Trophoblast cell (in vitro differentiated cells and primary cell): Measurements from ENCODE around the gene SGTA.
A peak's percentile ranks its signal among the peaks of the same experiment; 100 is the strongest.

Experiments used
- DNase-seq, 2 donors: peaks; one replicate each; pipeline ENCODE4 v3.0.0-alpha.2; 2016
- H2AFZ ChIP-seq: 2 replicates; pipeline ENCODE4 v1.6.1; 2013; ENCODE audit warnings: low read length, moderate library complexity, mild to moderate bottlenecking; ENCODE audit not compliant: insufficient read depth, poor library complexity
- H2AK5ac ChIP-seq: 2 replicates; pipeline ENCODE4 v1.6.1; 2013; ENCODE audit warnings: mild to moderate bottlenecking, low read length
- H2BK120ac ChIP-seq: 2 replicates; pipeline ENCODE4 v1.6.1; 2013; ENCODE audit warnings: low read length, mild to moderate bottlenecking, moderate library complexity; ENCODE audit not compliant: insufficient read depth, poor library complexity
- H2BK12ac ChIP-seq: 2 replicates; pipeline ENCODE4 v1.6.1; 2013; ENCODE audit warnings: mild to moderate bottlenecking, low read length, moderate library complexity
- H2BK5ac ChIP-seq: 2 replicates; pipeline ENCODE4 v1.6.1; 2013; ENCODE audit warnings: low read length, low read depth, moderate library complexity, mild to moderate bottlenecking; ENCODE audit not compliant: poor library complexity
- H3K14ac ChIP-seq: 2 replicates; pipeline ENCODE4 v1.6.1; 2013; ENCODE audit warnings: mild to moderate bottlenecking, low read length
- H3K18ac ChIP-seq: 2 replicates; pipeline ENCODE4 v1.6.1; 2013; ENCODE audit warnings: mild to moderate bottlenecking, low read length
- H3K23ac ChIP-seq: 2 replicates; pipeline ENCODE4 v1.6.1; 2013; ENCODE audit warnings: low read length
- H3K27ac ChIP-seq: 2 replicates; pipeline ENCODE4 v1.5.1; 2013; ENCODE audit warnings: low read depth, mild to moderate bottlenecking, inconsistent platforms, low read length, moderate library complexity
- H3K27me3 ChIP-seq: 2 replicates; pipeline ENCODE4 v1.6.1; 2013; ENCODE audit warnings: inconsistent platforms, mild to moderate bottlenecking, low read length, moderate library complexity; ENCODE audit not compliant: insufficient read depth
- H3K36me3 ChIP-seq, 2 experiments: 1 replicate in 1 of 2; 2 replicates in 1 of 2; pipeline ENCODE4 v1.6.1; 2013; ENCODE audit warnings: low read length in 2 of 2, mild to moderate bottlenecking in 2 of 2, moderate library complexity in 1 of 2; ENCODE audit not compliant: insufficient read depth in 2 of 2, control insufficient read depth in 1 of 2
- H3K4ac ChIP-seq: 2 replicates; pipeline ENCODE4 v1.6.1; 2013; ENCODE audit warnings: low read depth, mild to moderate bottlenecking, low read length, moderate library complexity
- H3K4me1 ChIP-seq, 2 experiments: 1 replicate in 1 of 2; 2 replicates in 1 of 2; pipeline ENCODE4 v1.6.1; 2013; ENCODE audit warnings: low read length in 2 of 2, mild to moderate bottlenecking in 2 of 2, moderate library complexity in 1 of 2; ENCODE audit not compliant: insufficient read depth in 2 of 2, control insufficient read depth in 1 of 2
- H3K4me2 ChIP-seq: 2 replicates; pipeline ENCODE4 v1.6.1; 2013; ENCODE audit warnings: inconsistent platforms, mild to moderate bottlenecking, low read length, moderate library complexity
- H3K4me3 ChIP-seq: 2 replicates; pipeline ENCODE4 v1.5.1; 2013; ENCODE audit warnings: mild to moderate bottlenecking, low read depth, low read length, inconsistent platforms
- H3K79me1 ChIP-seq: one replicate; pipeline ENCODE4 v1.6.1; 2013; ENCODE audit warnings: low read length
- H3K79me2 ChIP-seq: 2 replicates; pipeline ENCODE4 v1.6.1; 2013; ENCODE audit warnings: low read length, mild to moderate bottlenecking; ENCODE audit not compliant: control insufficient read depth, insufficient read depth, poor library complexity
- H3K9ac ChIP-seq: 2 replicates; pipeline ENCODE4 v1.6.1; 2013; ENCODE audit warnings: mild to moderate bottlenecking, low read length
- H3K9me3 ChIP-seq: 2 replicates; pipeline ENCODE4 v1.6.1; 2013; ENCODE audit warnings: low read depth, mild to moderate bottlenecking, control low read depth, inconsistent platforms, low read length; ENCODE audit not compliant: insufficient read depth
- H4K12ac ChIP-seq: 2 replicates; pipeline ENCODE4 v1.6.1; 2013; ENCODE audit warnings: low read depth, mild to moderate bottlenecking, low read length, moderate library complexity
- H4K8ac ChIP-seq: 2 replicates; pipeline ENCODE4 v1.6.1; 2013; ENCODE audit warnings: low read depth, mild to moderate bottlenecking, low read length, moderate library complexity
- H4K91ac ChIP-seq: one replicate; pipeline ENCODE4 v1.6.1; 2013; ENCODE audit warnings: low read depth, mild to moderate bottlenecking, low read length, moderate library complexity
- WGBS: extraction: QIAGEN DNeasy Blood & Tissue Kit; methylation state at CpG from one replicate; pipeline ENCODE4 v1.1.7; 2013; ENCODE audit warnings: missing lambda C conversion rate; ENCODE audit not compliant: insufficient read length, insufficient coverage; ENCODE audit errors: extremely low coverage; 5-methylcytosine and 5-hydroxymethylcytosine counted together

Gene SGTA

GRCh38 chr19:2743099-2743498, 40.0 kb downstream of the SGTA start:
- no peak overlapping the region for H3K27ac ChIP-seq
- no peaks in the 10 kb centered on the region for H3K36me3 ChIP-seq
- H3K4ac ChIP-seq: no peak overlapping the region
- peaks cover 2% of the 10 kb centered on the region for H3K9me3 ChIP-seq
- H3K9ac ChIP-seq: no peak overlapping the region
- peaks cover 2% of the 10 kb centered on the region for H3K79me2 ChIP-seq
- peaks cover 2 to 5% of the 10 kb centered on the region in 2 experiments for H3K4me1 ChIP-seq
- peaks cover 2% of the 10 kb centered on the region for H3K79me1 ChIP-seq
- no CpG with 5 or more reads among the region's 8 CpGs for WGBS
- H4K8ac ChIP-seq: no peak overlapping the region
- H3K4me2 ChIP-seq: no peak overlapping the region
- H3K4me3 ChIP-seq: no peak overlapping the region
- H2AK5ac ChIP-seq: no peak overlapping the region
- no peak overlapping the region for H3K18ac ChIP-seq
- H3K27me3 ChIP-seq: no peaks in the 10 kb centered on the region
- no peak overlapping the region for H2BK120ac ChIP-seq
- H2BK5ac ChIP-seq: no peak overlapping the region
- H4K91ac ChIP-seq: no peak overlapping the region
- H3K14ac ChIP-seq: no peak overlapping the region
- no peak overlapping the region for H2BK12ac ChIP-seq
- H4K12ac ChIP-seq: no peak overlapping the region
- DNase-seq: no peak
- no peak overlapping the region for H2AFZ ChIP-seq
- H3K23ac ChIP-seq: no peak overlapping the region

- Histone ChIP-seq H3K27me3 (no peaks in the 10 kb centered on the region), H2AFZ (no peak overlapping the region), H3K27ac (no peak overlapping the region), H3K9me3 (peaks cover 13% of the 10 kb centered on the region), H3K9ac (no peak overlapping the region), H3K4ac (no peak overlapping the region), H3K18ac (no peak overlapping the region), H3K79me1 (peaks cover 2% of the 10 kb centered on the region), H3K4me2 (peak overlapping the region; percentile 41), H2BK12ac (no peak overlapping the region), H3K79me2 (peaks cover 2% of the 10 kb centered on the region), H4K8ac (no peak overlapping the region), H3K4me3 (no peak overlapping the region), H3K36me3 (peaks cover 17 to 19% of the 10 kb centered on the region in 2 experiments), H3K14ac (no peak overlapping the region), H2BK120ac (no peak overlapping the region), H3K4me1 (peaks cover 2 to 5% of the 10 kb centered on the region in 2 experiments), H3K23ac (no peak overlapping the region), H2BK5ac (no peak overlapping the region), H2AK5ac (no peak overlapping the region), H4K91ac (no peak overlapping the region), H4K12ac (no peak overlapping the region)
- WGBS: no CpG with 5 or more reads among the region's 13 CpGs
- no peak for DNase-seq
Measured at GRCh38 chr19:2740314-2740656, 42.8 kb downstream of the SGTA start.

GRCh38 chr19:2739602-2740313, 43.3 kb downstream of the SGTA start, which contains the start of gene SLC39A3:
Gene SLC39A3, minus strand, starts transcription at chr19:2740017. Its CDS starts 2,760 bp downstream, at chr19:2737257.
- peak within 1 kb of the TSS; percentile 8 for H4K12ac ChIP-seq

DNA sequence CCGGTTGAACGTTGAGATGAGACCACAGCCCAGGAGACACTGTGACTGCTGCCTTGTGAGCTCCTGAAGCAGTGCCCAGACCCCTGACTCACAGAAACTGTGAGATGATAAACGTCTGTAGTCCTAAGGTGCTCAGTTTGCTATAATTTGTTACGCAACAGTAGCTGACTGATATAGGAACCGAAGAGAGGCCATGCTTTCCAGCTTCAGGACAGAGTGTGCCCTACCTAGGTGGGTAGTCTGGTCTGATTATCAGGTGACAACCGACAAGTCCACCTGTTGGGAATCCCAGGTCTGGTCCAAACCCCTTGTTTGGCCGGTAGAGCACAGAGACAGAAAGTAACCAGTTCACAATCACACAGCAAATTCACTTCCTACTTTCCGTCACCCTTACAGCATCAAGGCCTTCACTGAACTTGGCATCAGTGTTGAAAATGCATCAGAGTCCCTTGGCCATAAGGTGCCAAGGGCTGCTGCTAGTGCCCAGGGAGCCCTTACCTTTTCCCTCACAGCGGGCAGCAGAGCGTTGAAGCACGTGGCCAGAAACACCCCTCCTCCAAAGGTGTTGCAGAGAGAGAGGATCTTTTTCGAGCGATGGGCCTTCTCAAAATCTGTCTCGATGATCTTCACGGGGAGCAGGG, 46.4 kb downstream of the SGTA start:
- Histone ChIP-seq H2AK5ac (no peak overlapping the region), H4K91ac (no peak overlapping the region), H3K36me3 (peaks cover 45 to 50% of the 10 kb centered on the region in 2 experiments), H3K14ac (no peak overlapping the region), H2BK5ac (no peak overlapping the region), H3K27ac (no peak overlapping the region), H3K27me3 (no peaks in the 10 kb centered on the region), H3K79me1 (peaks cover 2% of the 10 kb centered on the region), H2AFZ (no peak overlapping the region), H3K79me2 (peaks cover 2% of the 10 kb centered on the region), H3K4ac (no peak overlapping the region), H3K4me2 (no peak overlapping the region), H3K23ac (no peak overlapping the region), H4K8ac (no peak overlapping the region), H3K4me1 (peaks cover 2 to 5% of the 10 kb centered on the region in 2 experiments), H3K18ac (no peak overlapping the region), H3K9me3 (peaks cover 13% of the 10 kb centered on the region), H3K4me3 (peak overlapping the region; percentile 34), H3K9ac (no peak overlapping the region), H2BK12ac (no peak overlapping the region), H4K12ac (no peak overlapping the region), H2BK120ac (no peak overlapping the region)
- no peak for DNase-seq
- WGBS: no CpG with 5 or more reads among the region's 15 CpGs

More at GRCh38 chr19:2739602-2740313, 43.3 kb downstream of the SGTA start, which contains the start of gene SLC39A3:
- H3K4me1 ChIP-seq: peaks cover 2 to 5% of the 10 kb centered on the region in 2 experiments
- H2AK5ac ChIP-seq: no peak within 1 kb of the TSS
- peaks cover 13% of the 10 kb centered on the region for H3K9me3 ChIP-seq
- no peaks in the 10 kb centered on the region for H3K27me3 ChIP-seq
- no peak within 1 kb of the TSS for H3K23ac ChIP-seq
- H3K14ac ChIP-seq: peak within 1 kb of the TSS; percentile 38
- peak within 1 kb of the TSS; percentile 65 for H3K4me2 ChIP-seq
- no peak within 1 kb of the TSS for H2BK12ac ChIP-seq
- no peak within 1 kb of the TSS for H3K4ac ChIP-seq
- H4K91ac ChIP-seq: no peak within 1 kb of the TSS
- WGBS: no CpG with 5 or more reads among the region's 64 CpGs
- H2AFZ ChIP-seq: peak within 1 kb of the TSS; percentile 48
- no peak within 1 kb of the TSS for H3K27ac ChIP-seq
- H3K4me3 ChIP-seq: peak within 1 kb of the TSS; percentile 90
- H2BK120ac ChIP-seq: no peak within 1 kb of the TSS
- DNase-seq: peak; percentile 94 to 99
- H3K36me3 ChIP-seq: peaks cover 22 to 24% of the 10 kb centered on the region in 2 experiments
- H2BK5ac ChIP-seq: no peak within 1 kb of the TSS
- H3K9ac ChIP-seq: peak within 1 kb of the TSS; percentile 84
- peak within 1 kb of the TSS; percentile 81 for H4K8ac ChIP-seq
- H3K79me2 ChIP-seq: peaks cover 2% of the 10 kb centered on the region
- peaks cover 2% of the 10 kb centered on the region for H3K79me1 ChIP-seq
- no peak within 1 kb of the TSS for H3K18ac ChIP-seq
